ENCODE results near the gene XPNPEP3.
"Not testable (repeated sequence)": the region's sequence is repeated elsewhere in the genome, so short reads cannot be mapped to it uniquely, and the experiment has no call there.

XPNPEP3 gene

GRCh38 chr22:40856513-40857308, at the start of gene XPNPEP3, which contains the start of gene ST13:
Gene XPNPEP3 (plus strand): TSS chr22:40857148. CDS start chr22:40857182, 34 bp downstream.
Gene ST13 (minus strand): TSS chr22:40856639. CDS start chr22:40856540, 99 bp downstream.
- H3K27me3 ChIP-seq (ENCODE audit: control insufficient read depth in 1 of 2, insufficient read depth in 2 of 2, low read length in 2 of 2) = no peaks in the 10 kb centered on the region
- H3K4me1 ChIP-seq (ENCODE audit: control insufficient read depth, insufficient read depth, low read length) = peaks cover 16% of the 10 kb centered on the region
- peak within 1 kb of the TSS; percentile 97 to 98 for H3K9ac ChIP-seq (ENCODE audit: low read length in 2 of 2)
- H3K4me3 ChIP-seq (ENCODE audit: low read length in 2 of 2) = peak within 1 kb of the TSS; percentile 99
- no peaks in the 10 kb centered on the region for H3K9me3 ChIP-seq (ENCODE audit: control insufficient read depth in 2 of 2, low read length in 2 of 2)
- peak within 1 kb of the TSS; percentile 95 for H3K27ac ChIP-seq (ENCODE audit: low read length)
- peaks cover 0 to under 1% of the 10 kb centered on the region in 2 donors for H3K36me3 ChIP-seq (ENCODE audit: control insufficient read depth in 2 of 2, insufficient read depth in 2 of 2, low read length in 2 of 2)

GRCh38 chr22:40808018-40808841, 48.7 kb upstream of the XPNPEP3 start:
- Histone ChIP-seq H3K4me3 (ENCODE audit: low read length in 2 of 2) (no peak overlapping the region), H3K27ac (ENCODE audit: low read length) (no peak overlapping the region), H3K4me1 (ENCODE audit: control insufficient read depth, insufficient read depth, low read length) (peaks cover 2% of the 10 kb centered on the region), H3K36me3 (ENCODE audit: control insufficient read depth in 2 of 2, insufficient read depth in 2 of 2, low read length in 2 of 2) (no peaks in the 10 kb centered on the region), H3K9ac (ENCODE audit: low read length in 2 of 2) (no peak overlapping the region), H3K27me3 (ENCODE audit: control insufficient read depth in 1 of 2, insufficient read depth in 2 of 2, low read length in 2 of 2) (no peaks in the 10 kb centered on the region), H3K9me3 (ENCODE audit: control insufficient read depth in 2 of 2, low read length in 2 of 2) (no peaks in the 10 kb centered on the region)

- no peak overlapping the region for H3K27ac ChIP-seq (ENCODE audit: low read length)
- no peaks in the 10 kb centered on the region for H3K9me3 ChIP-seq (ENCODE audit: control insufficient read depth in 2 of 2, low read length in 2 of 2)
- peaks cover 3% of the 10 kb centered on the region for H3K4me1 ChIP-seq (ENCODE audit: control insufficient read depth, insufficient read depth, low read length)
- H3K27me3 ChIP-seq (ENCODE audit: control insufficient read depth in 1 of 2, insufficient read depth in 2 of 2, low read length in 2 of 2) = no peaks in the 10 kb centered on the region
- no peak overlapping the region for H3K9ac ChIP-seq (ENCODE audit: low read length in 2 of 2)
- no peaks in the 10 kb centered on the region for H3K36me3 ChIP-seq (ENCODE audit: control insufficient read depth in 2 of 2, insufficient read depth in 2 of 2, low read length in 2 of 2)
- no peak overlapping the region for H3K4me3 ChIP-seq (ENCODE audit: low read length in 2 of 2)
These were observed 43.0 kb upstream of the XPNPEP3 start for GRCh38 chr22:40813912-40814315.

- H3K27me3 ChIP-seq (ENCODE audit: control insufficient read depth in 1 of 2, insufficient read depth in 2 of 2, low read length in 2 of 2) = no peaks in the 10 kb centered on the region
- H3K9ac ChIP-seq (ENCODE audit: low read length in 2 of 2) = no peak overlapping the region
- peak overlapping the region in 1 of 2 donors; percentile 99 for H3K4me3 ChIP-seq (ENCODE audit: low read length in 2 of 2)
- H3K36me3 ChIP-seq (ENCODE audit: control insufficient read depth in 2 of 2, insufficient read depth in 2 of 2, low read length in 2 of 2) = peaks cover 0 to 2% of the 10 kb centered on the region in 2 donors
- H3K9me3 ChIP-seq (ENCODE audit: control insufficient read depth in 2 of 2, low read length in 2 of 2) = no peaks in the 10 kb centered on the region
- H3K27ac ChIP-seq (ENCODE audit: low read length) = no peak overlapping the region
- H3K4me1 ChIP-seq (ENCODE audit: control insufficient read depth, insufficient read depth, low read length) = peaks cover 5% of the 10 kb centered on the region
These were observed 39.2 kb upstream of the XPNPEP3 start for GRCh38 chr22:40817737-40818136.

DNA sequence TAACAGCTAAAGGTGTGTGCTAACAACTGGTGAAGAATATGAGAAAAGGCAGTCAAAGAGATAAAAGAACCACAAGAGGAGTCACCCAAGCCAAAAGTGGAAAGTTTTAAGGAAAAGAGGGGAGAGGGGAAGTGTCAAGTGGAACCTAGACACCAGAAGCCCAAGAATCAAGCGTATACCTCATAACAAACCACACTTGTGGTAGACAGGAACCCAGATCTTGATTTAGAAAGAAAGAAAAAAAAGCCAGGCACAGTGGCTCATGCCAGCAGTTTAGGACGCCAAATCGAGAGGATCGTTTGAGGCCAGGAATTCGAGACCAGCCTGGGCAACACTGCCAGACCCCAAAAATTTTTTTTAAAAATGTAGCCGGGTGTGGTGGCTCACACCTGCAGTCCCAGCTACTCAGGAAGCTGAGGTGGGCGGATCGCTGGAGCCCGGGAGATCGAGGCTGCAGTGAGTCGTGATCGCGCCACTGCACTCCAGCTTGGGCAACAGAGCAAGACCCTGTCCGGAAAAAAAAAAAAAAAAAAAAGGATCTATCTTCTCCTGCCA, 38.7 kb upstream of the XPNPEP3 start:
- peak overlapping the region; percentile 2 to 97 for H3K9ac ChIP-seq (ENCODE audit: low read length in 2 of 2)
- peaks cover 5% of the 10 kb centered on the region for H3K4me1 ChIP-seq (ENCODE audit: control insufficient read depth, insufficient read depth, low read length)
- no peak overlapping the region for H3K27ac ChIP-seq (ENCODE audit: low read length)
- H3K4me3 ChIP-seq (ENCODE audit: low read length in 2 of 2) = peak overlapping the region; percentile 98 to 99
- peaks cover 2 to 3% of the 10 kb centered on the region in 2 donors for H3K36me3 ChIP-seq (ENCODE audit: control insufficient read depth in 2 of 2, insufficient read depth in 2 of 2, low read length in 2 of 2)
- H3K9me3 ChIP-seq (ENCODE audit: control insufficient read depth in 2 of 2, low read length in 2 of 2) = no peaks in the 10 kb centered on the region
- no peaks in the 10 kb centered on the region for H3K27me3 ChIP-seq (ENCODE audit: control insufficient read depth in 1 of 2, insufficient read depth in 2 of 2, low read length in 2 of 2)

GRCh38 chr22:40818747-40819598, 38.0 kb upstream of the XPNPEP3 start, which contains the start of gene SLC25A17:
Gene SLC25A17 (minus strand): TSS chr22:40819346. CDS start chr22:40819248, 98 bp downstream.
- H3K27me3 ChIP-seq (ENCODE audit: control insufficient read depth in 1 of 2, insufficient read depth in 2 of 2, low read length in 2 of 2) = no peaks in the 10 kb centered on the region
- H3K36me3 ChIP-seq (ENCODE audit: control insufficient read depth in 2 of 2, insufficient read depth in 2 of 2, low read length in 2 of 2) = peaks cover 2 to 3% of the 10 kb centered on the region in 2 donors
- peaks cover 5% of the 10 kb centered on the region for H3K4me1 ChIP-seq (ENCODE audit: control insufficient read depth, insufficient read depth, low read length)
- H3K27ac ChIP-seq (ENCODE audit: low read length) = peak within 1 kb of the TSS; percentile 55
- H3K9me3 ChIP-seq (ENCODE audit: control insufficient read depth in 2 of 2, low read length in 2 of 2) = no peaks in the 10 kb centered on the region
- peak within 1 kb of the TSS; percentile 98 to 99 for H3K4me3 ChIP-seq (ENCODE audit: low read length in 2 of 2)
- peak within 1 kb of the TSS; percentile 89 to 97 for H3K9ac ChIP-seq (ENCODE audit: low read length in 2 of 2)

DNA sequence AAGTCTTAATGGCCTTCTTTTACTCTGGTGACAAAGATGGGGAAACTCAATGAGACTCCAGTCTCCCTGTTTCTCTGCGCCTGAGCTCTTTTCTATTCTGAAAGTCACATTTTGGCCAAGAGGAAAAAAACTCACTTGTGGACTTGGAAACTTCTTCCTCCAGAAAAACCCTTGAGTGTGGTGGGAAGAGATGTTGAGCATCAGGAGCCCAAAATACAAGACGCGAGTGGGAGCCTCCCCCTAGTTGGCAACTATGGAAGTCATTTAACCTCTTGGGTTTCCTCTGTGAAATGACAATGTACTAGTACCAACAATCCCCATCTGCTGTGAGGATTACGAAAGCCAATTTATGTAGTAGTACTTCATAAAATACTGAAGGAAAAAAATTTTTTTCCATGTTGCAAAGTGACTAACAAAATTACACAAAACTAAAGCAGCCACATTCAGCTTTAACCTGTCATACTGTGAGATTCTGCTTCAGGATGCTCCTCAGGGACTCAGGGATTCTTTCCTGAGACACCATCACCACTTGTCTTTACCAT, 37.3 kb upstream of the XPNPEP3 start:
- Histone ChIP-seq H3K9ac (ENCODE audit: low read length in 2 of 2) (peak overlapping the region; percentile 54 to 76), H3K27me3 (ENCODE audit: control insufficient read depth in 1 of 2, insufficient read depth in 2 of 2, low read length in 2 of 2) (no peaks in the 10 kb centered on the region), H3K4me1 (ENCODE audit: control insufficient read depth, insufficient read depth, low read length) (peaks cover 5% of the 10 kb centered on the region), H3K27ac (ENCODE audit: low read length) (peak overlapping the region; percentile 55), H3K4me3 (ENCODE audit: low read length in 2 of 2) (peak overlapping the region; percentile 98 to 99), H3K36me3 (ENCODE audit: control insufficient read depth in 2 of 2, insufficient read depth in 2 of 2, low read length in 2 of 2) (peaks cover 5% of the 10 kb centered on the region in 2 donors), H3K9me3 (ENCODE audit: control insufficient read depth in 2 of 2, low read length in 2 of 2) (no peaks in the 10 kb centered on the region)

- no peak overlapping the region for H3K9ac ChIP-seq (ENCODE audit: low read length in 2 of 2)
- H3K9me3 ChIP-seq (ENCODE audit: control insufficient read depth in 2 of 2, low read length in 2 of 2) = no peaks in the 10 kb centered on the region
- no peak overlapping the region for H3K27ac ChIP-seq (ENCODE audit: low read length)
- peaks cover 2% of the 10 kb centered on the region for H3K4me1 ChIP-seq (ENCODE audit: control insufficient read depth, insufficient read depth, low read length)
- H3K4me3 ChIP-seq (ENCODE audit: low read length in 2 of 2) = no peak overlapping the region
- peaks cover 9 to 12% of the 10 kb centered on the region in 2 donors for H3K36me3 ChIP-seq (ENCODE audit: control insufficient read depth in 2 of 2, insufficient read depth in 2 of 2, low read length in 2 of 2)
- H3K27me3 ChIP-seq (ENCODE audit: control insufficient read depth in 1 of 2, insufficient read depth in 2 of 2, low read length in 2 of 2) = no peaks in the 10 kb centered on the region
These were observed 33.5 kb upstream of the XPNPEP3 start for GRCh38 chr22:40823426-40823825.

- not testable (repeated sequence) for H3K4me3 ChIP-seq (ENCODE audit: low read length in 2 of 2); H3K27me3 ChIP-seq (ENCODE audit: control insufficient read depth in 1 of 2, insufficient read depth in 2 of 2, low read length in 2 of 2); H3K9me3 ChIP-seq (ENCODE audit: control insufficient read depth in 2 of 2, low read length in 2 of 2); H3K27ac ChIP-seq (ENCODE audit: low read length); H3K9ac ChIP-seq (ENCODE audit: low read length in 2 of 2); H3K4me1 ChIP-seq (ENCODE audit: control insufficient read depth, insufficient read depth, low read length)
- peaks cover 21 to 26% of the 10 kb centered on the region in 2 donors for H3K36me3 ChIP-seq (ENCODE audit: control insufficient read depth in 2 of 2, insufficient read depth in 2 of 2, low read length in 2 of 2)
These were observed 30.7 kb upstream of the XPNPEP3 start for GRCh38 chr22:40826292-40826691.
